DND-41 (cell line): ENCODE measurements around the gene TSPOAP1.

Experiments used
- ATAC-seq: fragments of 200-7000 bp; cut with Tn5 transposase; 3 replicates; pipeline ENCODE4 v1.9.1; 2021; ENCODE audit warnings: low read depth; ENCODE audit not compliant: insufficient read depth
- DNase-seq: peaks from one replicate; pipeline ENCODE4 v3.0.0-alpha.2; 2020
- H2AFZ ChIP-seq: 2 replicates; pipeline ENCODE4 v1.6.0; 2012; ENCODE audit warnings: low read depth, low read length
- H3K27ac ChIP-seq: 2 replicates; pipeline ENCODE4 v1.5.1; 2012; ENCODE audit warnings: low read length, inconsistent platforms
- H3K27me3 ChIP-seq: fragments of 200-600 bp; sonication (generic); 2 replicates; pipeline ENCODE4 v1.6.0; 2012; ENCODE audit warnings: low read length, mild to moderate bottlenecking, inconsistent platforms; ENCODE audit not compliant: insufficient read depth, poor library complexity
- H3K36me3 ChIP-seq: 2 replicates; pipeline ENCODE4 v1.5.1; 2012; ENCODE audit warnings: low read length, inconsistent platforms; ENCODE audit not compliant: insufficient read depth
- H3K4me1 ChIP-seq: 2 replicates; pipeline ENCODE4 v1.5.1; 2012; ENCODE audit warnings: mild to moderate bottlenecking, low read length; ENCODE audit not compliant: insufficient read depth
- H3K4me2 ChIP-seq: 2 replicates; pipeline ENCODE4 v1.6.0; 2012; ENCODE audit warnings: mild to moderate bottlenecking, moderate library complexity, low read length, inconsistent platforms; ENCODE audit not compliant: insufficient read depth
- H3K4me3 ChIP-seq, 2 experiments: fragments of 200-600 bp in 1 of 2; shearing (Covaris generic) in 1 of 2; 2 replicates each; pipeline ENCODE4 v1.5.1; 2012 to 2016; ENCODE audit warnings: inconsistent platforms in 2 of 2, low read length in 2 of 2, mild to moderate bottlenecking in 2 of 2, low read depth in 1 of 2, moderate library complexity in 1 of 2
- H3K79me2 ChIP-seq: 2 replicates; pipeline ENCODE4 v1.6.0; 2012; ENCODE audit warnings: low read length, inconsistent platforms; ENCODE audit not compliant: insufficient read depth
- H3K9ac ChIP-seq: 2 replicates; pipeline ENCODE4 v1.6.0; 2012; ENCODE audit warnings: low read depth, mild to moderate bottlenecking, inconsistent platforms, low read length, moderate library complexity
- H3K9me3 ChIP-seq: 2 replicates; pipeline ENCODE4 v1.5.1; 2012; ENCODE audit warnings: low read length, moderate library complexity, mild to moderate bottlenecking, inconsistent platforms; ENCODE audit not compliant: insufficient read depth, severe bottlenecking
- H4K20me1 ChIP-seq: 2 replicates; pipeline ENCODE4 v1.6.0; 2012; ENCODE audit warnings: low read length; ENCODE audit not compliant: insufficient read depth
- EZH2 ChIP-seq: IDR thresholded peaks from 3 replicates; pipeline ENCODE4 v1.6.1; 2012; ENCODE audit warnings: borderline replicate concordance, low read depth, mild to moderate bottlenecking, moderate library complexity, low read length, inconsistent platforms; ENCODE audit not compliant: severe bottlenecking
- TF ChIP-seq, protein P1 (sequence below): IDR thresholded peaks from 2 replicates; pipeline ENCODE4 v1.5.1; 2012; ENCODE audit warnings: borderline replicate concordance, low read length, moderate library complexity, mild to moderate bottlenecking; ENCODE audit not compliant: poor library complexity, severe bottlenecking; ENCODE audit errors: extremely low read depth

TSPOAP1 gene

DNA sequence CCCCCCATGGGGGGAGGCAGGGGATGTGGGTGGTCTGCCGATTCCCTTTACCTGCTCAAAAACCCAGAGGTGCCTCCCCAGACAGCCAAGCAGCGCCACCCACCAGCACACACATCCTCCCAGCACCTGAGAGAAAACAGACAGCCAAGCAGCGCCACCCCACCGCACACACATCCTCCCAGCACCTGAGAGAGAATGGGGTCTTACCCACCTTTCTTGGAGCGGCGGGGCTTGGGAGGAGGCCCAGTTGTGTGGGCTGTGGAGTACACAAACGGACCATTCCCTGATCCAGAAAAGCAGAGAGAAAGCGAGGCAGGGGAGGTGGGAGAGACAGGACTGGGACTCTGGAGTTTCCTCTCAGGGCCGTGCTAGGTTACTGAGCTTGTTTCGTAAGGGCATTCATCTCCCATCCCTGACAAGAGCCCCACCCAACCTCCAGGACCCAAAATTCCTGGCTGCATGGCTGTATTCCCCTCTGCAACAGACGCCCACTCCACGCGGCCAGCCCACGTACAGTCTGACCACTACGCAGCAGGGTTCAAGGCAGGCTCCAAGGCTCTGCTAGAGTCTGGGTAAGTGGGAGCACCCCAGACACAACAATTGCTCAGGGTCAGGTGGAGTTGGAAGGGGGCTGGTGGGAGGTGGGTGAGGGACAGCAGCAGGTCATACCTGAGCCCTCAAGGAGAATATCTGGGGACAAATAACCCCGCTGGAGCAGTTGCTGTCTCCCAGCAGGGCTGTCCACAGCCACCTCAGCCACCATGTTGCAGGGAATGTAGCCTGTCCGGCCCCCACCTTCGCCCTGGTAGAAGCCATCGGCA lies 22.3 kb downstream of the TSPOAP1 start:
- no peak for TF ChIP-seq EZH2
- TF ChIP-seq, protein P1, sequence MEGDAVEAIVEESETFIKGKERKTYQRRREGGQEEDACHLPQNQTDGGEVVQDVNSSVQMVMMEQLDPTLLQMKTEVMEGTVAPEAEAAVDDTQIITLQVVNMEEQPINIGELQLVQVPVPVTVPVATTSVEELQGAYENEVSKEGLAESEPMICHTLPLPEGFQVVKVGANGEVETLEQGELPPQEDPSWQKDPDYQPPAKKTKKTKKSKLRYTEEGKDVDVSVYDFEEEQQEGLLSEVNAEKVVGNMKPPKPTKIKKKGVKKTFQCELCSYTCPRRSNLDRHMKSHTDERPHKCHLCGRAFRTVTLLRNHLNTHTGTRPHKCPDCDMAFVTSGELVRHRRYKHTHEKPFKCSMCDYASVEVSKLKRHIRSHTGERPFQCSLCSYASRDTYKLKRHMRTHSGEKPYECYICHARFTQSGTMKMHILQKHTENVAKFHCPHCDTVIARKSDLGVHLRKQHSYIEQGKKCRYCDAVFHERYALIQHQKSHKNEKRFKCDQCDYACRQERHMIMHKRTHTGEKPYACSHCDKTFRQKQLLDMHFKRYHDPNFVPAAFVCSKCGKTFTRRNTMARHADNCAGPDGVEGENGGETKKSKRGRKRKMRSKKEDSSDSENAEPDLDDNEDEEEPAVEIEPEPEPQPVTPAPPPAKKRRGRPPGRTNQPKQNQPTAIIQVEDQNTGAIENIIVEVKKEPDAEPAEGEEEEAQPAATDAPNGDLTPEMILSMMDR = no peak
- no peak overlapping the region for H3K4me3 ChIP-seq
- ATAC-seq (no peak), DNase-seq (peak; percentile 3)
- no peaks in the 10 kb centered on the region for H3K79me2 ChIP-seq
- peaks cover 6% of the 10 kb centered on the region; the same call in 1 of the 2 replicates for H4K20me1 ChIP-seq
- no peak overlapping the region for H2AFZ ChIP-seq
- peaks cover 9% of the 10 kb centered on the region; the same call in 1 of the 2 replicates for H3K36me3 ChIP-seq
- no peaks in the 10 kb centered on the region for H3K9me3 ChIP-seq
- no peaks in the 10 kb centered on the region for H3K27me3 ChIP-seq
- H3K4me2 ChIP-seq = no peak overlapping the region
- H3K9ac ChIP-seq = no peak overlapping the region
- no peaks in the 10 kb centered on the region for H3K4me1 ChIP-seq
- H3K27ac ChIP-seq = no peak overlapping the region

DNA sequence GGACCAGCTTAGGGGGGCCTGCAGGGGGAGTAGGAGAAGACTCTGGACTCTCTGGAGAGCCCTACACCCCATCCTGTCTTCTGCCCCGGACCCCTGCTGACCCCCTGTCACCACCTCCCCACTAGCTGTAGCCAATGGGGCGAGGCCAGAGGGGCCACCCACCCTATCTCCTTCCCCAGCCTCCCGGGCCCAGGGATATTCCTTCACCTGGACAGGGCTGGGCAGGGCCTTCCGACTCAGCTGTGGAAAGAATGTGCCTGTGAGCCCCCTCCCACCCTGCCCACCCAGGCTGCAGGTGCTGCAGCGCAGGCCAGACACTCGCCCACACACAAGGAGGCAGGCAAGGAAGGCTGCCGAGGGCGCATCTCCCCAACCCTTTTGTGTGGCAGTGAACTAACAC lies 23.0 kb downstream of the TSPOAP1 start:
- DNase-seq = peak; percentile 2
- H3K27me3 ChIP-seq = no peaks in the 10 kb centered on the region
- no peak overlapping the region for H2AFZ ChIP-seq
- no peaks in the 10 kb centered on the region for H3K79me2 ChIP-seq
- H3K27ac ChIP-seq = no peak overlapping the region
- peaks cover 6% of the 10 kb centered on the region; the same call in 1 of the 2 replicates for H4K20me1 ChIP-seq
- H3K4me3 ChIP-seq = no peak overlapping the region
- H3K9me3 ChIP-seq = no peaks in the 10 kb centered on the region
- no peak for TF ChIP-seq EZH2
- TF ChIP-seq, protein P1 = no peak
- H3K36me3 ChIP-seq = 0 out of 2 replicates have a peak, but pooled peaks cover 7% of the 10 kb centered on the region
- H3K9ac ChIP-seq = no peak overlapping the region
- no peak overlapping the region for H3K4me2 ChIP-seq
- H3K4me1 ChIP-seq = no peaks in the 10 kb centered on the region
- no peak for ATAC-seq

DNA sequence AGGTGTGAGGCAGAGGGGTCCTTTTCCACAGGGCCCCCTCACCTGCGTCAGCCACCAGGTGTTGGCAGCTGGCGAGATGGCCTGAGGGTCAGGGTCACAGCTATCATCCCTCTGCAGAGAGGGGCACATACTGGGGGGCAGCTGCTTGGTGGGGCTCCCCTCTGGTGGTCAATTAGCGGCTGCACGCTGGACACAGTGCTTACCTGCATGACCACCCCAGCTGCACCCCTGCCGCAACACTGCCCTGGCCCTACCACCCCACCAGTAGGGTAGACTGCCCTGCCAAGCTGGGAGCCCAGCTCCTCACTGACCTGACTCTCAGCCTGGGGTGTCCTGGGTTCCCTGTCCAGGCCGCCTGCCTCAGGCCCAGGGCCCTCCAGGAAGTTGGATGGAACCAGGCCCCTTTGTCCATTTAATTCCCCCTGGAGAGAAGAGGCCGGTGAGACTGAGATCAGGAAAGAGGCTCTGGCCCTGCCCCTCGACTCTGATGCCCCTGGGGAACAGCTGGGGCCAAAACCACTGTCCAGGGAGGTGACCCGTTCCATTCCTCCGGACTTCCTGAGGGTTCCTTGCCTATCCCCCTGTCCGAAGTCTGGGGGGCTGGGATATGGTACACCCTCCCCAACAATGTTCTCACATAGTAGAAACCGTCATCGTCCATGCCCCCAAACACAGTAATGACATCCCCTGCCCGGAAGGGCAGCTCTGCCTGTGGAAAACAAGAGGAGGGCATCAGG lies 23.7 kb downstream of the TSPOAP1 start:
- Histone ChIP-seq H3K9ac (no peak overlapping the region), H3K4me1 (no peaks in the 10 kb centered on the region), H3K4me2 (no peak overlapping the region), H3K9me3 (no peaks in the 10 kb centered on the region), H4K20me1 (peaks cover 6% of the 10 kb centered on the region; the same call in 1 of the 2 replicates), H3K4me3 (no peak overlapping the region), H3K27me3 (no peaks in the 10 kb centered on the region), H3K27ac (peak overlapping the region; percentile 49; the same call in 1 of the 2 replicates), H3K36me3 (0 out of 2 replicates have a peak, but pooled peaks cover 7% of the 10 kb centered on the region), H3K79me2 (no peaks in the 10 kb centered on the region), H2AFZ (peak overlapping the region; percentile 57; the same call in 1 of the 2 replicates)
- no peak for TF ChIP-seq EZH2
- TF ChIP-seq, protein P1 = no peak
- ATAC-seq = no peak
- DNase-seq = peak; percentile 3
